Measurements from ENCODE around the gene HOXA9. TPM values are rescaled to one million over a fixed set of nuclear protein-coding genes. Genes with fewer than 3 reads are reported as not detected.

Gene HOXA9
- total RNA-seq: not detected

DNA sequence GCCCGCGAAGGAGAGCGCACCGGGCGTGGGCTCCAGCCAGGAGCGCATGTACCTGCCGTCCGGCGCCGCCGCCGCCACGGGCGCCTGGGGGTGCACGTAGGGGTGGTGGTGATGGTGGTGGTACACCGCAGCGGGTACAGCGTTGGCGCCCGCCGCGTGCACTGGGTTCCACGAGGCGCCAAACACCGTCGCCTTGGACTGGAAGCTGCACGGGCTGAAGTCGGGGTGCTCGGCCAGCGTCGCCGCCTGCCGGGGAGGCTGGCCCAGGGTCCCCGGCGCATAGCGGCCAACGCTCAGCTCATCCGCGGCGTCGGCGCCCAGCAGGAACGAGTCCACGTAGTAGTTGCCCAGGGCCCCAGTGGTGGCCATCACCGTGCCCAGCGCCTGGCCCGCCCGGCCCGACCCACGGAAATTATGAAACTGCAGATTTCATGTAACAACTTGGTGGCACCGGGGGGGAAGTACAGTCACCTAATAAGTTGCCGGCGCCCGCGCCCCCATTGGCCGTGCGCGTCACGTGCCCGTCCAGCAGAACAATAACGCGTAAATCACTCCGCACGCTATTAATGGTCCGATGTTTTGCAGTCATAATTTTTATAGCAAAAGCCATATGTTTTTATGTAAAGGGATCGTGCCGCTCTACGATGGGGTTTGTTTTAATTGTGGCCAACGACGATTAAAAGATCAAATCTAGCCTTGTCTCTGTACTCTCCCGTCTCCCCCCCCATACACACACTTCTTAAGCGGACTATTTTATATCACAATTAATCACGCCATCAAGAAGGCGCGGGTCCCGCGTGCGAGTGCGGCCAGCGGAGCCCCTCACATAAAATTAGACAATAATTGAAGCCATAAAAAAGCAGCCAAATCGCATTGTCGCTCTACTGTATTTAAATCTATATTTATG is at the start of gene HOXA9:
TSS of gene HOXA9 (minus strand) at position 449 of the 907 bp plus-strand sequence. CDS start at position 369, 80 bp downstream.
- peak within 1 kb of the TSS; percentile 65 to 67 for H3K4me3 Mint-ChIP-seq
- ATAC-seq (replicated peaks in 1 of 2) (no peak), DNase-seq (no peak)
- H3K9me3 Mint-ChIP-seq: no peaks in the 10 kb centered on the region
- peaks cover 69% of the 10 kb centered on the region for H3K27me3 Mint-ChIP-seq (ENCODE audit: low read depth)
- peaks cover 28% of the 10 kb centered on the region for H3K4me1 Mint-ChIP-seq (ENCODE audit: low read depth)
- peak within 1 kb of the TSS; percentile 76 for H3K27ac Mint-ChIP-seq
- peaks cover 0 to 3% of the 10 kb centered on the region in 2 donors for H3K36me3 Mint-ChIP-seq (ENCODE audit: insufficient read depth in 2 of 2)

- Mint-ChIP-seq H3K9me3 (no peaks in the 10 kb centered on the region), H3K4me3 (no peak overlapping the region), H3K36me3 (ENCODE audit: insufficient read depth in 2 of 2) (no peaks in the 10 kb centered on the region), H3K27ac (no peak overlapping the region), H3K27me3 (ENCODE audit: low read depth) (peaks cover 94% of the 10 kb centered on the region), H3K4me1 (ENCODE audit: low read depth) (peaks cover 17% of the 10 kb centered on the region)
- DNase-seq: no peak
- ATAC-seq (replicated peaks in 1 of 2): no peak
Measured at GRCh38 chr7:27214239-27214950, 49.1 kb upstream of the HOXA9 start.

GRCh38 chr7:27213433-27214238 is 48.3 kb upstream of the HOXA9 start:
- H3K36me3 Mint-ChIP-seq (ENCODE audit: insufficient read depth in 2 of 2): no peaks in the 10 kb centered on the region
- peaks cover 94% of the 10 kb centered on the region for H3K27me3 Mint-ChIP-seq (ENCODE audit: low read depth)
- peak overlapping the region in 1 of 2 donors; percentile 39 for H3K4me3 Mint-ChIP-seq
- DNase-seq (no peak), ATAC-seq (replicated peaks in 1 of 2) (no peak)
- H3K4me1 Mint-ChIP-seq (ENCODE audit: low read depth): peaks cover 17% of the 10 kb centered on the region
- no peak overlapping the region for H3K27ac Mint-ChIP-seq
- H3K9me3 Mint-ChIP-seq: no peaks in the 10 kb centered on the region

DNA sequence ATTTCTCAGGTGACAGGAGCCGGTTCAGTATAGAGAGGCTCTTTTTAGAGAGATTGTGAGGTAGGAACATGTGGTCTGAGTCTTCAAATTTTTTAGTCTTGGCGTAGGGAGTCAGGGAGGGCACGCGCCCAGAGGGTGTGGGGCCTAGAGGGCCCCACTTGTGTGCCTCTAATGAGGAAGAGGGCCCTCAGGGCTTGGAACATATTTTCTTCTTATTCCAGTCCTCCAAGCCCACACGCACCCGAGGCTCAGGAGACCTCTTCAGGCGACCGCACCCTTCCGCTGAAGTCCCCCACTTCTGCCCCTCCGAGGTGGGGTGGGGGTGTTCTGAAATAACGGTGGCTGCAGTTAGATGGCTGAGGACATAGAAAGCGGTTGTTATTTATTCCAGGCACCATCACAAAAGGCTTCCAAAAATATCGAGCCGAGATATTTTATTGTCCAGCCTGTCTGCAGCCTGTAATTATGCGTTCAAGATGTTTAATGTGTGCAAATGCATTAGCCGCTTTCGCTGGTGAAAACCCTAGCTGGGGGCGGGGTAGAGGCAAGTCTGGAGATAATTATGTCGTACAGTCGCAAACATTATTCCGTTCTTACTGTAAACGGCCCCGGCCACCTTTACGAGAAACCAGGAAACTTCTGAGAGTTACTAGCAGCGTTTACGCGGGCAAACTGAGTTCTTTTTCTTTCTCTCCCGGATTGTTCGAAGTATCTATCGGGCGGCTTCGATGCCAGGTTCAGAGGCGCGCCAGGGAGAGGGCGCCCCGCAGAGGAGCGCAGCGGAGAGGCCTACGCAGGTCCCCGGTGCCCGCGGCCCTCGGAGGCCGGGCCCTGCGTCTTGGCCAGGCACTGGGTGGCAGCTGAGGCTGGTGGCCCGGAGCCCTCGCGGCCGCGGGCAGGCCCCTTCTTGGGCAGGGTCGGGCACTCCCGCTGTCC is 47.4 kb upstream of the HOXA9 start:
- Mint-ChIP-seq H3K4me3 (peak overlapping the region; percentile 27 to 51), H3K36me3 (ENCODE audit: insufficient read depth in 2 of 2) (no peaks in the 10 kb centered on the region), H3K9me3 (no peaks in the 10 kb centered on the region), H3K27me3 (ENCODE audit: low read depth) (peaks cover 94% of the 10 kb centered on the region), H3K27ac (no peak overlapping the region), H3K4me1 (ENCODE audit: low read depth) (peaks cover 17% of the 10 kb centered on the region)
- DNase-seq (no peak), ATAC-seq (replicated peaks in 1 of 2) (no peak)

- peaks cover 94% of the 10 kb centered on the region for H3K27me3 Mint-ChIP-seq (ENCODE audit: low read depth)
- no peak overlapping the region for H3K27ac Mint-ChIP-seq
- no peaks in the 10 kb centered on the region for H3K36me3 Mint-ChIP-seq (ENCODE audit: insufficient read depth in 2 of 2)
- H3K9me3 Mint-ChIP-seq: no peaks in the 10 kb centered on the region
- peaks cover 17% of the 10 kb centered on the region for H3K4me1 Mint-ChIP-seq (ENCODE audit: low read depth)
- no peak for ATAC-seq (replicated peaks in 1 of 2)
- no peak overlapping the region for H3K4me3 Mint-ChIP-seq
- no peak for DNase-seq
Measured at GRCh38 chr7:27211764-27212204, 46.4 kb upstream of the HOXA9 start.

- Mint-ChIP-seq H3K36me3 (ENCODE audit: insufficient read depth in 2 of 2) (no peaks in the 10 kb centered on the region), H3K9me3 (no peaks in the 10 kb centered on the region), H3K27ac (no peak overlapping the region), H3K4me3 (no peak overlapping the region), H3K4me1 (ENCODE audit: low read depth) (peaks cover 23% of the 10 kb centered on the region), H3K27me3 (ENCODE audit: low read depth) (peaks cover 94% of the 10 kb centered on the region)
- DNase-seq (no peak), ATAC-seq (replicated peaks in 1 of 2) (no peak)
Measured at GRCh38 chr7:27211084-27211446, 45.7 kb upstream of the HOXA9 start.

DNA sequence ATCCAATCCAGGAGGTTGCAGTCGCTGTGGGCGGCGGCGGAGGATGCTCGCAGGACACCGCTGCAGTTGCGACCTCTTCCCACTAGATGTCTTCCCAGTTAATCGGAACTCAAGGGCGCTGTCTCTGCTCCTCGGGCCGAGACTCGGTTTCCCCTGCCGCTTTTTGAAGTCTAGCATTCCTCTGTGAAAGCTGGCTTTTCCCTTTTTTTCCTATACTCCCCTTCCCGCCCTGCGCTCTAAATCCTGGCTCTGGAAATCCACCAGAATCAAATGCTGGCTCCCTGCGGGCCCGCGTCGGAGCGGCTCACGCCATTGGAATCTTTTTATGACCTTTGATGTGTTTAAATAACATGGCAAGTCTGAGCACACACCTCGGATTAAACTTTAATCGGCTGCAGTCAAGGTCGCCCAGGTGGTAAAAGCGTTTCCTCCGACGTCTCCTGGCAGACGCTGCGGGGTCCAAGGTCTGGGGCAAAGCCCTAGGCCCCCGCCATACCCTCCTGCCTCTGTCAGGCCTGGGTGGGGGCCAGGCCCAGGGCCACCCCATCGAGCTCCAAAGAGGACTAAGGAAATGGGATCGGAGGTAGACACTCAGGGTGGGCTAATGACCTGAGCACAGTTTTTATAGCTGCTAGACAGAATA is 45.2 kb upstream of the HOXA9 start:
- peak overlapping the region; percentile 65 to 74 for H3K4me3 Mint-ChIP-seq
- H3K27ac Mint-ChIP-seq: no peak overlapping the region
- peaks cover 94% of the 10 kb centered on the region for H3K27me3 Mint-ChIP-seq (ENCODE audit: low read depth)
- H3K9me3 Mint-ChIP-seq: no peaks in the 10 kb centered on the region
- H3K4me1 Mint-ChIP-seq (ENCODE audit: low read depth): peaks cover 29% of the 10 kb centered on the region
- H3K36me3 Mint-ChIP-seq (ENCODE audit: insufficient read depth in 2 of 2): no peaks in the 10 kb centered on the region
- ATAC-seq (replicated peaks in 1 of 2): peak; percentile 43 to 63
- peak; percentile 58 to 60 for DNase-seq

- H3K4me3 Mint-ChIP-seq: peak overlapping the region in 1 of 2 donors; percentile 74
Measured at GRCh38 chr7:27209933-27210440, 44.6 kb upstream of the HOXA9 start.

GRCh38 chr7:27208998-27209397 is 43.7 kb upstream of the HOXA9 start:
- Mint-ChIP-seq H3K9me3 (no peaks in the 10 kb centered on the region), H3K27me3 (ENCODE audit: low read depth) (peaks cover 94% of the 10 kb centered on the region), H3K4me3 (no peak overlapping the region), H3K4me1 (ENCODE audit: low read depth) (peaks cover 29% of the 10 kb centered on the region), H3K27ac (no peak overlapping the region), H3K36me3 (ENCODE audit: insufficient read depth in 2 of 2) (no peaks in the 10 kb centered on the region)
- ATAC-seq (replicated peaks in 1 of 2) (no peak), DNase-seq (no peak)

More at GRCh38 chr7:27209933-27210440, 44.6 kb upstream of the HOXA9 start:
- DNase-seq: no peak
- H3K9me3 Mint-ChIP-seq: no peaks in the 10 kb centered on the region
- H3K27me3 Mint-ChIP-seq (ENCODE audit: low read depth): peaks cover 94% of the 10 kb centered on the region
- no peak overlapping the region for H3K27ac Mint-ChIP-seq
- no peaks in the 10 kb centered on the region for H3K36me3 Mint-ChIP-seq (ENCODE audit: insufficient read depth in 2 of 2)
- ATAC-seq (replicated peaks in 1 of 2): peak in 1 of 2 donors; percentile 12
- H3K4me1 Mint-ChIP-seq (ENCODE audit: low read depth): peaks cover 33% of the 10 kb centered on the region

GRCh38 chr7:27207348-27207985 is 42.1 kb upstream of the HOXA9 start:
- Mint-ChIP-seq H3K9me3 (no peaks in the 10 kb centered on the region), H3K4me1 (ENCODE audit: low read depth) (peaks cover 23% of the 10 kb centered on the region), H3K36me3 (ENCODE audit: insufficient read depth in 2 of 2) (no peaks in the 10 kb centered on the region), H3K27me3 (ENCODE audit: low read depth) (peaks cover 98% of the 10 kb centered on the region), H3K27ac (no peak overlapping the region), H3K4me3 (no peak overlapping the region)
- no peak for DNase-seq
- no peak for ATAC-seq (replicated peaks in 1 of 2)
